Astrocyte (in vitro differentiated cells and primary cell): ENCODE data around the gene RNASE12. TPM values are rescaled to one million over a fixed set of nuclear protein-coding genes. Genes with fewer than 3 reads are reported as not detected.

Experiments used
- DNase-seq: peaks from one replicate; pipeline ENCODE4 v3.0.0-alpha.2; 2010; ENCODE audit warnings: low read depth
- FAIRE-seq: peaks from 2 replicates; lab custom pipeline; 2011; peaks lifted over from hg19 to GRCh38; lab: Jason Lieb, UNC
- H2AFZ ChIP-seq: 2 replicates; pipeline ENCODE4 v1.6.0; 2012; ENCODE audit warnings: low read depth, low read length, inconsistent platforms
- H3K27ac ChIP-seq: 2 replicates; pipeline ENCODE4 v1.5.1; 2011; ENCODE audit warnings: low read depth, low read length, inconsistent platforms
- H3K27me3 ChIP-seq: 2 replicates; pipeline ENCODE4 v1.6.0; 2011; ENCODE audit warnings: low read length, inconsistent platforms; ENCODE audit not compliant: insufficient read depth
- H3K36me3 ChIP-seq: 2 replicates; pipeline ENCODE4 v1.5.1; 2011; ENCODE audit warnings: low read length, inconsistent platforms; ENCODE audit not compliant: insufficient read depth
- H3K4me1 ChIP-seq: 2 replicates; pipeline ENCODE4 v1.5.1; 2011; ENCODE audit warnings: low read length, inconsistent platforms; ENCODE audit not compliant: insufficient read depth
- H3K4me2 ChIP-seq: 2 replicates; pipeline ENCODE4 v1.6.0; 2012; ENCODE audit warnings: low read length, inconsistent platforms
- H3K4me3 ChIP-seq: 2 replicates; pipeline ENCODE4 v1.5.1; 2011; ENCODE audit warnings: low read depth, mild to moderate bottlenecking, low read length, inconsistent platforms; ENCODE audit not compliant: insufficient read depth
- H3K79me2 ChIP-seq: 2 replicates; pipeline ENCODE4 v1.6.0; 2012; ENCODE audit warnings: mild to moderate bottlenecking, low read length, inconsistent platforms; ENCODE audit not compliant: insufficient read depth
- H3K9ac ChIP-seq: 2 replicates; pipeline ENCODE4 v1.6.0; 2012; ENCODE audit warnings: mild to moderate bottlenecking, low read length, inconsistent platforms
- H3K9me3 ChIP-seq: 2 replicates; pipeline ENCODE4 v1.5.1; 2012; ENCODE audit warnings: low read depth, mild to moderate bottlenecking, low read length, inconsistent platforms; ENCODE audit not compliant: insufficient read depth
- H4K20me1 ChIP-seq: 2 replicates; pipeline ENCODE4 v1.6.0; 2012; ENCODE audit warnings: low read length, inconsistent platforms; ENCODE audit not compliant: insufficient read depth
- H3K27ac Mint-ChIP-seq: one replicate; pipeline ENCODE4 v1.8.0; 2021; ENCODE audit warnings: mild to moderate bottlenecking, mixed read lengths; ENCODE audit not compliant: unreplicated experiment
- H3K27me3 Mint-ChIP-seq: one replicate; pipeline ENCODE4 v1.8.0; 2021; ENCODE audit warnings: low read depth, mixed read lengths; ENCODE audit not compliant: unreplicated experiment
- H3K36me3 Mint-ChIP-seq: one replicate; pipeline ENCODE4 v1.8.0; 2021; ENCODE audit warnings: low read depth, mixed read lengths; ENCODE audit not compliant: unreplicated experiment
- H3K4me1 Mint-ChIP-seq: one replicate; pipeline ENCODE4 v1.8.0; 2021; ENCODE audit warnings: low read depth, mixed read lengths; ENCODE audit not compliant: unreplicated experiment
- H3K4me3 Mint-ChIP-seq: one replicate; pipeline ENCODE4 v1.8.0; 2021; ENCODE audit warnings: mild to moderate bottlenecking, moderate library complexity, mixed read lengths; ENCODE audit not compliant: unreplicated experiment
- H3K9me3 Mint-ChIP-seq: one replicate; pipeline ENCODE4 v1.8.0; 2021; ENCODE audit warnings: mild to moderate bottlenecking, mixed read lengths; ENCODE audit not compliant: unreplicated experiment
- EZH2 ChIP-seq: IDR thresholded peaks from 2 replicates; pipeline ENCODE4 v1.6.1; 2012; ENCODE audit warnings: mild to moderate bottlenecking, low read length, inconsistent platforms; ENCODE audit not compliant: insufficient read depth
- total RNA-seq: library from RNA; stranded (reverse); gene quantifications from 2 replicates; pipeline ENCODE4 v1.2.1, GENCODE V29; 2021
- TF ChIP-seq, protein P1 (sequence below): IDR thresholded peaks from 2 replicates; pipeline ENCODE4 v1.5.1; 2011; ENCODE audit warnings: low read depth, mild to moderate bottlenecking, inconsistent platforms, low read length, moderate library complexity; ENCODE audit not compliant: insufficient read depth

Gene RNASE12
- total RNA-seq, 1 donor from 2014 or later, result not detected

DNA sequence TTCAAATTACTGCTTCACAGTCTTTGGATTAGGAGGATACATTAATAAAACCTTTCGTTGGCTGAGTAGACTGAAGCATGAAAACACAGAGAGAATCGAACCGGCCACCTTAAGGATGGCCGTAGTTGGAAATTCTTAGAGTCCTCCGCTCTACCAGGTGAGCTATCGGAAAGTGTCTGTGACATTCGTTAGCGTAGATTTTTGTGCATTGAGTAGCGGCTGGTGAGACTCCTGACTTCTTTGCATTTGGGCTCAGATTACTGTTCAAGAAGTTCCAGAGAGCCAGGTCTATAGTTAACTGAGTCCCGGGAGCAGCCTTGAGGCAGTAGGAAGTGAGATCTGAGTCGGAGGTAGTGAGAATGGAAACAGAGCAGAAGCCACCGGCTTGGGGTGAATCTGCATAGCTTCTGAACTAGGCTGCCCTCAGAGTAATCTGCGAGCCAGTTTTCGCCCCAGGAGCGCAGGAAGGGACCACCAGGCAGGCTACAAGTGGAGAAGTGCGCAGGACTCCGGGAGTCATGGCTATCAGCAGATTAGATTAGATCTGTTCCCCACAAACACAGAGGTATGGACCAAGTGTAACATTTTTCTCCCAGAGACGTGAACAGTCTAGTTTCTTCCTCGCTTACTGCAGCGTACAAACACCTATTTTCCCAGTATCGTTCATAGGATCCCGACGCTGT is 39.3 kb upstream of the RNASE12 start:
- H3K4me1 ChIP-seq, result peaks cover 17% of the 10 kb centered on the region
- Mint-ChIP-seq H3K9me3 (no peaks in the 10 kb centered on the region), H3K4me3 (peak overlapping the region; percentile 84), H3K4me1 (peaks cover 16% of the 10 kb centered on the region), H3K27ac (peak overlapping the region; percentile 28), H3K36me3 (no peaks in the 10 kb centered on the region), H3K27me3 (peaks cover 9% of the 10 kb centered on the region)
- peaks cover 3% of the 10 kb centered on the region for H4K20me1 ChIP-seq
- FAIRE-seq, result no peak
- no peaks in the 10 kb centered on the region for H3K79me2 ChIP-seq
- no peaks in the 10 kb centered on the region for H3K36me3 ChIP-seq
- TF ChIP-seq, protein P1, sequence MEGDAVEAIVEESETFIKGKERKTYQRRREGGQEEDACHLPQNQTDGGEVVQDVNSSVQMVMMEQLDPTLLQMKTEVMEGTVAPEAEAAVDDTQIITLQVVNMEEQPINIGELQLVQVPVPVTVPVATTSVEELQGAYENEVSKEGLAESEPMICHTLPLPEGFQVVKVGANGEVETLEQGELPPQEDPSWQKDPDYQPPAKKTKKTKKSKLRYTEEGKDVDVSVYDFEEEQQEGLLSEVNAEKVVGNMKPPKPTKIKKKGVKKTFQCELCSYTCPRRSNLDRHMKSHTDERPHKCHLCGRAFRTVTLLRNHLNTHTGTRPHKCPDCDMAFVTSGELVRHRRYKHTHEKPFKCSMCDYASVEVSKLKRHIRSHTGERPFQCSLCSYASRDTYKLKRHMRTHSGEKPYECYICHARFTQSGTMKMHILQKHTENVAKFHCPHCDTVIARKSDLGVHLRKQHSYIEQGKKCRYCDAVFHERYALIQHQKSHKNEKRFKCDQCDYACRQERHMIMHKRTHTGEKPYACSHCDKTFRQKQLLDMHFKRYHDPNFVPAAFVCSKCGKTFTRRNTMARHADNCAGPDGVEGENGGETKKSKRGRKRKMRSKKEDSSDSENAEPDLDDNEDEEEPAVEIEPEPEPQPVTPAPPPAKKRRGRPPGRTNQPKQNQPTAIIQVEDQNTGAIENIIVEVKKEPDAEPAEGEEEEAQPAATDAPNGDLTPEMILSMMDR, result no peak
- TF ChIP-seq EZH2, result no peak
- no peak for DNase-seq
- no peak overlapping the region for H2AFZ ChIP-seq
- H3K4me2 ChIP-seq, result peak overlapping the region; percentile 81
- H3K4me3 ChIP-seq, result peak overlapping the region; percentile 51
- H3K27ac ChIP-seq, result no peak overlapping the region
- peaks cover 20% of the 10 kb centered on the region for H3K27me3 ChIP-seq
- peak overlapping the region; percentile 36 for H3K9ac ChIP-seq
- no peaks in the 10 kb centered on the region for H3K9me3 ChIP-seq

GRCh38 chr14:20628063-20628854 is 37.1 kb upstream of the RNASE12 start:
- no peak for TF ChIP-seq EZH2
- TF ChIP-seq, protein P1, result no peak
- no peak overlapping the region for H3K4me3 ChIP-seq
- no peak overlapping the region for H2AFZ ChIP-seq
- no peaks in the 10 kb centered on the region for H3K9me3 Mint-ChIP-seq
- no peaks in the 10 kb centered on the region for H3K27me3 Mint-ChIP-seq
- no peaks in the 10 kb centered on the region for H3K9me3 ChIP-seq
- no peak overlapping the region for H3K4me2 ChIP-seq
- no peaks in the 10 kb centered on the region for H3K36me3 ChIP-seq
- DNase-seq, result no peak
- peaks cover 16% of the 10 kb centered on the region for H3K4me1 Mint-ChIP-seq
- no peak overlapping the region for H3K9ac ChIP-seq
- H3K4me3 Mint-ChIP-seq, result peak overlapping the region; percentile 37
- FAIRE-seq, result no peak
- H3K27me3 ChIP-seq, result peaks cover 22% of the 10 kb centered on the region
- peaks cover 23% of the 10 kb centered on the region for H3K4me1 ChIP-seq
- no peaks in the 10 kb centered on the region for H3K36me3 Mint-ChIP-seq
- H3K27ac Mint-ChIP-seq, result no peak overlapping the region
- no peaks in the 10 kb centered on the region for H3K79me2 ChIP-seq
- H3K27ac ChIP-seq, result no peak overlapping the region
- peaks cover 3% of the 10 kb centered on the region for H4K20me1 ChIP-seq
